ENCODE results near the gene PRRG1.
"Not testable (repeated sequence)": the region's sequence is repeated elsewhere in the genome, so short reads cannot be mapped to it uniquely, and the experiment has no call there.

Gene PRRG1

GRCh38 chrX:37349221-37350033 lies at the start of gene PRRG1:
PRRG1 (plus strand) TSS chrX:37349364; CDS start chrX:37406250, 56,886 bp downstream.
- DNase-seq (ENCODE audit: extremely low read depth in 1 of 2, low read depth in 1 of 2), result no peak

DNA sequence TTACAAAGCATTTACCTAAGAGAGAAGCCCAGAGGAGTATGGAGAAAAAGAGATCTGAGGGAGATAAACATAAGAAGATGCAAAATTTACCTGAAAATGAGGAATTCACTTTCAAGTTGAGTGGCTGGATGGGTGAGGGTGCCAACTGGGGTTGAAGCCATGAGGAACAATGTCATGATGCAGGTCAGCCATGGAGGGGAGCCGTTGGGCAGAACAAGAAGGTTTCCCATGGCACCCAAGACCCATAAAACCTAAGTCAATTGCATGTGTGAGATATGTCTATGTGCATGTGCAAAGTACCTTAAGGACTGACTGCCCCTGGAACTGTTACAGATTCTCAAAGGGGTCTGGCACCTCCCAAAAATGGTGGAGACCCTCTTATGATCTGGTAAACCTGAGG lies 46.6 kb upstream of the PRRG1 start:
- DNase-seq (ENCODE audit: extremely low read depth in 1 of 2, low read depth in 1 of 2), result no peak

DNA sequence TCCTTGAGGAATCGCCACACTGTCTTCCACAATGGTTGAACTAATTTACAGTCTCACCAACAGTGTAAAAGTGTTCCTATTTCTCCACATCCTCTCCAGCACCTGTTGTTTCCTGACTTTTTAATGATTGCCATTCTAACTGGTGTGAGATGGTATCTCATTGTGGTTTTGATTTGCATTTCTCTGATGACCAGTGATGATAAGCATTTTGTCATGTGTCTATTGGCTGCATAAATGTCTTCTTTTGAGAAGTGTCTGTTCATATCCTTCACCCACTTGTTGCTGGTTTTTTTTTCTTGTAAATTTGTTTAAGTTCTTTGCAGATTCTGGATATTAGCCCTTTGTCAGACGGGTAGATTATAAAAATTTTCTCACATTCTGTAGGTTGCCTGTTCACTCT lies 43.9 kb upstream of the PRRG1 start:
- DNase-seq (ENCODE audit: extremely low read depth in 1 of 2, low read depth in 1 of 2), result not testable (repeated sequence)

- DNase-seq (ENCODE audit: extremely low read depth in 1 of 2, low read depth in 1 of 2), result no peak
Observed at GRCh38 chrX:37314531-37314930, 34.6 kb upstream of the PRRG1 start.

DNA sequence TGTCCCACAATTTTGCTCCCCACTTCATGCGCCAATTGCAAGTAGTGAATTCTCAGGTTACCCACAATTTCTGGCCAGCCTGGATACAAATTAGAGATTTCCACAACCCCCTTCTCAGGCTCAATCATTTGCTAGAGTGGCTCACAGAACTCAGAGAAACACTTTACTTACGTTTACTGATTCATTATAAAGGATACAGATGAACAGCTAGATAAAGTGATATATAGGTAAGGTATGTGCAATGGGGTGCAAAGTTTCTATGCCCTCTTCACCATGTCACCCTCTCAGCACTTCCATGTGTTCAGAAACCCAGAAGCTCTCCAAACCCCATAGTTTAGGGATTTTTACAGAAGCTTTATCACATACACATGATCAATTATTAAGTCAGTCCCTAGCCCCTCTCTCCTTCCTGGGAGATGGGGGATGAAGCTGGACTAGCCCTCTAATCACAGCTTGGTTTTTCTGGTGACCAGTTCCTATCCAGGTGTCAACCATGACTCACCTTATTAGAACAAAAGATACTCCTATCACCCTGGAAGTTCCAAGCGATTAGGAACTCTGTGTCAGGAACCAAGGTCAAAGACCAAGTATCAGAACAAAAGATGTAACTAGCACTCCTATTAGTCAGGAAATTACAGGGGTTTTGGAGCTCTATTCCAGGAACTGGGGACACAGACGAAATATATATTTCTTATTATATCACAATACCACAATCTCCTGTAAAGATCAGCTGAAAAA lies 33.5 kb upstream of the PRRG1 start:
- DNase-seq (ENCODE audit: extremely low read depth in 1 of 2, low read depth in 1 of 2), result no peak

DNA sequence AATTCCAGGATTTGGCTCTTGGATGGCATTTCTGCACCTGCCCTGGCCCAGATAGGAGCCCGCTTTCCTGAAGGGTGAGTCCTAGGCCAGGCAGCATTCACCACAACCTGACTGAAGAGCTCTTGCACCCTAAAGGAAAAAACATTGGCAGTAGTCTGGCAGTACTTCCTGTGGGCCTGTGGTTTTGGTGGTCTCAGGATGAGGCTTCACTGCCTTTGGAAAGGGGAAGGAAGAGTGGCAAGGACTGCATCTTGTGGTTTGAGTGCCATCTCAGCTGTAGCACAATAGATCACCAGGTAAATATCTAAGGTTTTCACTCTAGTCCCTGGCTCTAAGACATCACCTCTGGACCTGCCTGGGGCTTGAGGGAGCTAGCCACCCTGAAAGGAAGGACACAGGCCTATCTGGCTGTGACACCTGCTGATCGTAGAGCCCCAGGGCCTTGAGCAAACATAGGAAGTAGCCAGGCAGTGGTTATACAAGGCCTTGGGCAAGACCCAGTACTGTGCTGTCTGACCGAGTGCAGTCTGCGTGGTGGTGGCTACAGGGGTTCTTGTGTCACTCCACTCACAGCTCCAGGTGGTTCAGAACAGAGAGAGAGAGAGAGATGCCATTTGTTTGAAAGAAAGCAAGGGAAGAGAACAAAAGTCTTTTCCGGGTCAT lies 28.5 kb upstream of the PRRG1 start:
- DNase-seq (ENCODE audit: extremely low read depth in 1 of 2, low read depth in 1 of 2), result no peak

DNA sequence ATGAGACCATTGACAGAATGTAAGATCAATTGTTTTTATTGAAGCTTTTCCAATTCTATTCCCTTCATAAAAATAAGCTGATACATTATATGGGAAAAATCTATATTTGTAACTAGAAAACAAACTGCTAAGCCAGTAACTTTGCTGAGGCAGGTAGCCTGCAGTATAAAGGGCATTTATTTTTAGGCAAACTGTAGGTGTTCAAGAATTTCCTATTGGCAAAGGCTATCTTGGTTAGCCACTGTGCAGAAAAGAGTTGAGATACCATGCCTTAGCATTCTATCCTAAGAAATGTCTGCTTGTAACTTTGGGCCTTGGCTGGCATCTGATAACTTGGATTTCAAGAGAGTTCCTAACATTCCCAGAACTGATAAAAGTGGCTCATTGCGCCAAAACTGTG lies 18.5 kb upstream of the PRRG1 start:
- no peak for DNase-seq (ENCODE audit: extremely low read depth in 1 of 2, low read depth in 1 of 2)

- DNase-seq (ENCODE audit: extremely low read depth in 1 of 2, low read depth in 1 of 2), result no peak
Observed at GRCh38 chrX:37331546-37331945, 17.6 kb upstream of the PRRG1 start.

DNA sequence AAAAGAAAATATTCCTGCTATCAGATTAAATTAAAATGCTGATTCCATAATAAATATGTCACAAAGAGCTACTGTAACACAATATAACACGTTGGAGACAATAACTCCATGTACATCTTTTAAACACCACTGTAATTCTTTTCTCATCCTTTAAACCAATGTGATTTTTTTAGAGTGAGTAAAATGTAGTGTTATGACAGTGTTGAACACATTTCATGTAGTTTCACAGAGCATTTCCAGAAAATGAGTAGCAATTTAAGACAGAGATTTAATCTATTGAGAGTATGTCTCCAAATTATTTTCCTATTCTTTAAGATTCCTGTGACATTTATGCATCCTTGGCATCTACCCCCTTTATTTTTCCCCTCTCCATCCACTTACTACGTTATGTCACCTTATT lies 17.1 kb upstream of the PRRG1 start:
- DNase-seq (ENCODE audit: extremely low read depth in 1 of 2, low read depth in 1 of 2), result no peak

DNA sequence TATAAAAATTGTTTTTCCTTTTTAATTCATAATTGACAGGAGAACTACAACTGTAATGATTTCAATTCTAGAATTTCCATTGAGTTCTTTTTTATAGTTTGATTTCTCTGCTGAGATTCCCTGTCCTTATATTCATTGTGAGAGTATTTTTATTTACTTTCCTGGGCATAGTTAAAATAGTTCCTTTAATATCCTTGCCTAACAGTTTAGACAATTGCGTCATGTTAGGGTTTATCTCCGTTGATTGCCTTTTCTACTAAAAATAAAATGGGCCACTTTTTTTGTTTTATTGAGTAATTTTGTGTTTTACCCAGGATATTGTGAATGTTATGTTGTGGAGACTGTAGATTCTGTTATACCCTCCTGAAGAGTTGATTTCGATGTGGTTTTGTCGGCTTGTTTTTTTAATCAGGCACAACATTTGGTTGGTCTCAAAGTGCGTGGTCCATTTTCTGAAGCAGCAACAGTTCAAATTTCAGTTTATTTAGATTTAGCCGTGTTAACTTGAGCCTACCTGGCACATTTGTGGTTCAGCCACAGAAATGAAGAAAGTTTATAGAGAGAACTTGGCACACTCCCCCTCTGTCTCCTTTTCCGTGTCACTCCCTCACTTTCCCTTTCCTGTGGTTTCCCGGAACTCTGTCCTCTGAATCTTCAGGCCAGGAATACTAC lies 16.0 kb upstream of the PRRG1 start:
- no peak for DNase-seq (ENCODE audit: extremely low read depth in 1 of 2, low read depth in 1 of 2)

DNA sequence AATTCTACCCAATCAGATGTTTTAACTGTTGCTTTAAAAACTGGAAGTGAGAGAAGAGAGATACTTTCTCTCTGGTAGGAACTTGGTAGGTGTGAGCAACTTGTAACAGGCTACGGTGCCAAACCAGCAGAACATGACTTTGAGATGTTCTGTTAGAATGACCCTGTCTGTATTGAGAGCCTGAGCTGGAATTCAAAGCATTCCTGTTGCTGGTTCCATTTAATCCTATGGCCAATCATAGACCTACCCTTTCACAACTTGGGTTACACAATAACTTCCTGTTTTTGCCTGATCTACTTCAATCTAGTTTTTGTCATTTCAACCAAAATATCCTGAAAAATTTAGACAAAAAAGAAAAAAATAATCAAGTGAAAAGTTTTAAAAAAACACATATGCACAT lies 1.7 kb upstream of the PRRG1 start:
- no peak for DNase-seq (ENCODE audit: extremely low read depth in 1 of 2, low read depth in 1 of 2)

- DNase-seq (ENCODE audit: extremely low read depth in 1 of 2, low read depth in 1 of 2), result no peak
Observed at GRCh38 chrX:37348231-37348970, 763 bp upstream of the PRRG1 start.

DNA sequence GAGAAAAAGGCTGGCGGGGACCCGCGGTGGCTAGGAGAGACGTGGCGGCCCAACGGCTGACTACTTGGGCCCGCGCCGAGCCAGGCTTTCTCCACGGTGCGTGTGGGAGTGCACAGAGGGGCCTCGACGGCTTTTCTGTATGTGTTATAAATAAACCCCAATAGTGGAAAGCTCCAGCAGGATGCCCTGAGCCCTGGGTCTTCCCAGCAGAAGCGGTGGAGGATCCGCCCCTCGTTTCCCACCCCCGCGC lies 268 bp upstream of the PRRG1 start:
- DNase-seq (ENCODE audit: extremely low read depth in 1 of 2, low read depth in 1 of 2), result no peak

DNA sequence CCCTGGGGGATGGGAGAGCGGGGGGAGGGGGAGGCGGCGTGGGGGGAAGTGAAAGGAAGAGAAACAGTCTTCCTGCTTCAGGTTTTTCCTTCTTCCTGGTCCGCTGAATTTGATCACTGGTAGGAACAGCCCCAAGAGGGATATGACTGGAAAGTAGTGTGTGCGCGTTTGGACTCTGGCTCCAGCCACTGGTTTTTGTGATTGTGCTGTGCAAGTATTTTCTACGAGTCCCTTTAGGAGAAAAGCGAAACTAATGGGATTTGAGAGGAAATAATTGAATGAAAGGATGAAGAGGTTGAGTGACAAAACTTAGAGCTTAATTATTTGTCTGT lies 836 bp downstream of the PRRG1 start:
- no peak for DNase-seq (ENCODE audit: extremely low read depth in 1 of 2, low read depth in 1 of 2)

DNA sequence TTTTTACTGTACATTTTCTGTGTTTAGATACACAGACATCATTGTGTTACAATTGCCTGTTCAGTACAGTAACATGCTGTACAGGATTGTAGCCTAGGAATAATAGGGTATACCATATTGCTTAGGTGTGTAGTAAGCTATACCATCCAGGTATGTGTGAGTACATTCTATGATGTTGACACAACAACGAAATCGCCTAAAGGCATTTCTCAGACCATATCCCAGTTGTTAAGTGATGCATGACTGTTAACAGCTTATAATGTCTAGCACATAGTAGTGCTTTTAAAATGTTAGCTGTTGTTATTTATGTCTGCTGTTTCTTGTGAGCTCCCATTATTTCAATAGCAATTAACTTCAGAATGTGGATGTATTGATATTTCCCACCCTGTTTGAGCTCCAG lies 4.5 kb downstream of the PRRG1 start:
- DNase-seq (ENCODE audit: extremely low read depth in 1 of 2, low read depth in 1 of 2), result no peak

GRCh38 chrX:37357436-37357835 lies 8.3 kb downstream of the PRRG1 start:
- DNase-seq (ENCODE audit: extremely low read depth in 1 of 2, low read depth in 1 of 2), result no peak

DNA sequence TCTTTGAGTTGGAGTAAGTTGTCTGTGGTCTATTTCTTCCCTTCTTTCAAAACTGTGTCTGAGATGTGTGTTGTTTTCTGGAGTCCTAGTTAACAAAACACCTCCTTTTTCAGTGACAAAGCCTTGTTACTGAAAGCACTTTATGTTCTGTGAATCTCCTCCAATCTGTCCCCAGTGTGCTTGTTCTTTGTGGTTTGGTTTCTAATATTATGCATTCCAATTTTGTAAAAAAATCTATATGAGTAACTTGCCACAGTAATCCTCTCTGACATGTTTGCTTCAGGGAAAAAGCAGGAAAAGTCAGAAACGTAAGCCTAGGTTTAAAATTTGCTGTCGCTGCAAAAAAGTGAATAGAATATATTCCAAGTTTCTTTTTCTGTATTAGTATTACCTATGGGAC lies 12.4 kb downstream of the PRRG1 start:
- DNase-seq (ENCODE audit: extremely low read depth in 1 of 2, low read depth in 1 of 2), result no peak

DNA sequence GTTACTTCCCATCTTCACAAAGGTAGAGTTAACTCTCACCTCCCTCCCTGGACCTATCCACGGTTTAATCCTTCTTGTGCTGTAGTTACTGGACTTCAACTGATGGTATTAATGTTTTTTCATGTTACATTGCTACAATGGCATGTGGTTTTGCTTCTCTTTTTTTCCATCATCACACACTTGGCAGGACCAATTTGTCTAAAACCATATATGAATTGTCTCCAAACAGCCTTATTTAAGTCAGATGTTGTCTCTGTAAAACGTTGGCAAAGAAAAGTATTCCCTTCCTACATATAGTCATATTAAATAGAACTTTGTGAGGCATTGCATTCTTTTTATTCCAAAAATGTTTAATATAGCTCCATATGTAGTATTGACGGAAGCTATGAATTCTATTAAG lies 15.5 kb downstream of the PRRG1 start:
- no peak for DNase-seq (ENCODE audit: extremely low read depth in 1 of 2, low read depth in 1 of 2)

DNA sequence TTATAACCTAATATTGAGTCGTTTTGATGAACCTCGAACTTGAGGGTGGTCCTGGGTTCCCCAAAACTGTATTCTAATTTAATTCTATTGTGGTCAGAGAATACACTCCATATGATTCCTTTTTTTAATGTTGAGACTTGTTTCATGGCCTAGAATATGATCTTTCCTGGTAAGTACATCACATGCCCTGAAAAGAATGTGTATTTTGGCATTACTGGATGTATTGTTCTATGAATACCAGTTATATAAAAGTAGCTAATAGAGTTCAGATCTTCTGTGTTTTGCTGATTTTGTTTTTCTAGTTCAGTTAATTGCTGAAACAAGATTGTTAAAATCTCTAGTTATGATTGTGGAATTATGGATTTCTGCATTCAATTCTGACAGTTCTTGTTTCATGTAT lies 18.8 kb downstream of the PRRG1 start:
- DNase-seq (ENCODE audit: extremely low read depth in 1 of 2, low read depth in 1 of 2), result no peak

DNA sequence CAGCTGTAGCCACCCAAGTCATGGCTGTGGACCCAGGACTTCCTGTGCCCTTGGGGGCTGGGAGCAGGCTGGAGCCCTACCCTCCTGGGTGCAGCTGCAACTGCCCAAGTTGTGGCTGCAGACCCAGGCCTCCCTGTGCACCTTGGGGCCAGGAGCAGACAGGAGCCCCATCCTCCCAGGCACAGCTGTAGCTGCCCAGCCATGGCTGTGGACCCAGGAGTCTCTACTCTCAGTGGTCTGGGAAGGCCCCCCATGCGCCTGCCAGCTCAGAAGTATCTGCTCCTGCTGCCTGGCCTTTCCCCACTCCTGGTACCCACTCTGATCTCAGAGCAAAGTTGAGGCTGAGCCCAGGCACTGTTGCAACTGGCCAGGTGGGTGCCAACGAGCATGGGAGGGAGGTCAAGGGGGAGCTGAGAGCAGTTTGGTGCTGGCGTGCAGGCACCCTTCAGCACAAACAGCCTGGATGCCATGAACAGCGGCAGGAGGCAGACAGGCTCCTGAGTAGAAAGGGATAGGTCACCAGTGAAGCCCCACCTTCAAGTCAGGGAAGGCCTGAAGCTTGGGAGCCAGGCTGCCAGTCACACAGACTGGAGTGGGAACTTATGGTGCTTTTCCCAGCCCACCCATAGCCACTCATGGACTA lies 21.5 kb downstream of the PRRG1 start:
- no peak for DNase-seq (ENCODE audit: extremely low read depth in 1 of 2, low read depth in 1 of 2)

DNA sequence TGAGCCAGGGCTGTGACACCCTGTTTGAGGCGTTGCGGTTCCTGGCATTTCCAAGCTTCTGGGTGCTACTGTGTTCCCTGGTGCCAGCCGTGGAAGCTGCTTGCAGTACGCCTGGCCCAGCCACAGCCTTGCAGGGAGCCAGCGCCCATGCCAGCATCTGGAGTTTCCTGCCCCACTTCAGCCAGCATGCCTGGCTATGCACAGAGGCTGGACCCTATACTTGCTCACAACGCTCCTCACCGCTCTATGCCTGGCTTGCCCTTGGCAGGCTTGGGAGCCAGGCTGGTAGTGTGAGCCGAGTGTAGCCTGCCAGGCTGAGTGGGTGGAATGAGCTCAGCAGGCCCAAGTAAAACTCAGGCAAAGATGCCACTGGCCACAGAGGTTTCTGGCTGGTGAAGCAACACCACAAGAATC lies 22.4 kb downstream of the PRRG1 start:
- no peak for DNase-seq (ENCODE audit: extremely low read depth in 1 of 2, low read depth in 1 of 2)

Data from stimulated activated CD8-positive, alpha-beta memory T cell treated with anti-CD3 and anti-CD28 coated beads, Interleukin-7, amount 100 ng/mL, for 48 hours (primary cell).